Breast epithelium (tissue), 4 donors: Measurements from ENCODE around the gene COL6A1. TPM values are rescaled to one million over a fixed set of nuclear protein-coding genes. Genes with fewer than 3 reads are reported as not detected.

Experiments
- DNase-seq, 2 donors: peaks; one replicate each; pipeline ENCODE4 v3.0.0-alpha.2; 2019; ENCODE audit warnings: low spot score in 2 of 2
- H3K27ac ChIP-seq, 2 donors: fragments of 200-600 bp; sonication (generic) in 1 of 2; one replicate each; pipeline ENCODE4 v1.5.1; 2016 to 2019; ENCODE audit warnings: mild to moderate bottlenecking in 1 of 2
- H3K27me3 ChIP-seq, 2 donors: fragments of 200-600 bp; sonication (generic) in 1 of 2; one replicate each; pipeline versions ENCODE4 v1.5.1 to v1.6.0; 2017 to 2019; ENCODE audit warnings: control low read depth in 1 of 2, mild to moderate bottlenecking in 1 of 2
- H3K36me3 ChIP-seq: fragments of 200-600 bp; one replicate; pipeline ENCODE4 v1.5.1; 2019
- H3K4me1 ChIP-seq, 2 donors: fragments of 200-600 bp; sonication (generic); one replicate each; pipeline ENCODE4 v1.5.1; 2016 to 2019; ENCODE audit warnings: control low read depth in 1 of 2
- H3K4me3 ChIP-seq, 3 donors: fragments of 200-600 bp; sonication (generic); 1 replicate in 2 of 3; 2 replicates in 1 of 3; pipeline ENCODE4 v1.5.1; 2016 to 2019; ENCODE audit warnings: mild to moderate bottlenecking in 3 of 3, moderate library complexity in 2 of 3
- H3K9me3 ChIP-seq, 2 donors: fragments of 200-600 bp; sonication (generic) in 1 of 2; one replicate each; pipeline ENCODE4 v1.5.1; 2016 to 2019; ENCODE audit warnings: control low read depth in 1 of 2
- POLR2A ChIP-seq: fragments of 450-650 bp; IDR thresholded peaks from one replicate; pipeline ENCODE4 v1.6.1; 2016; ENCODE audit warnings: antibody characterized with exemption, mild to moderate bottlenecking, moderate library complexity
- POLR2AphosphoS5 ChIP-seq, 3 donors: sonication (generic); formaldehyde crosslinking; IDR thresholded peaks; one replicate each; pipeline ENCODE4 v1.6.1; 2017; ENCODE audit warnings: antibody characterized with exemption in 3 of 3
- intact Hi-C: fragments of 100-400 bp; cut with DNase I; formaldehyde crosslinking; loops from one replicate; pipeline ENCODE4 v1.15.1; 2023; ENCODE audit warnings: low total_unique reads
- total RNA-seq, 3 donors: library from RNA; depleted of rRNA; stranded (reverse); fragments of >200 nt; gene quantifications; one replicate each; pipeline ENCODE4 v1.1.0, GENCODE V29; 2016
- TF ChIP-seq, protein P1 (sequence below), 3 donors: fragments of 450-650 bp; IDR thresholded peaks; one replicate each; pipeline ENCODE4 v1.5.1; 2016 to 2017; ENCODE audit warnings: antibody characterized with exemption in 3 of 3, mild to moderate bottlenecking in 3 of 3, moderate library complexity in 3 of 3

The COL6A1 gene
- total RNA-seq, 3 donors from 2014 or later, result 137 to 527 (median 201) TPM

GRCh38 chr21:46048926-46049889 is 67.6 kb downstream of the COL6A1 start:
- TF ChIP-seq POLR2A, result no peak
- TF ChIP-seq POLR2AphosphoS5 (IDR thresholded peaks at IDR 0.05), result peak; percentile 84 to 99 (median 96)
- TF ChIP-seq, protein P1, sequence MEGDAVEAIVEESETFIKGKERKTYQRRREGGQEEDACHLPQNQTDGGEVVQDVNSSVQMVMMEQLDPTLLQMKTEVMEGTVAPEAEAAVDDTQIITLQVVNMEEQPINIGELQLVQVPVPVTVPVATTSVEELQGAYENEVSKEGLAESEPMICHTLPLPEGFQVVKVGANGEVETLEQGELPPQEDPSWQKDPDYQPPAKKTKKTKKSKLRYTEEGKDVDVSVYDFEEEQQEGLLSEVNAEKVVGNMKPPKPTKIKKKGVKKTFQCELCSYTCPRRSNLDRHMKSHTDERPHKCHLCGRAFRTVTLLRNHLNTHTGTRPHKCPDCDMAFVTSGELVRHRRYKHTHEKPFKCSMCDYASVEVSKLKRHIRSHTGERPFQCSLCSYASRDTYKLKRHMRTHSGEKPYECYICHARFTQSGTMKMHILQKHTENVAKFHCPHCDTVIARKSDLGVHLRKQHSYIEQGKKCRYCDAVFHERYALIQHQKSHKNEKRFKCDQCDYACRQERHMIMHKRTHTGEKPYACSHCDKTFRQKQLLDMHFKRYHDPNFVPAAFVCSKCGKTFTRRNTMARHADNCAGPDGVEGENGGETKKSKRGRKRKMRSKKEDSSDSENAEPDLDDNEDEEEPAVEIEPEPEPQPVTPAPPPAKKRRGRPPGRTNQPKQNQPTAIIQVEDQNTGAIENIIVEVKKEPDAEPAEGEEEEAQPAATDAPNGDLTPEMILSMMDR (IDR thresholded peaks at IDR 0.05), result no peak
- peaks cover 9 to 12% of the 10 kb centered on the region in 2 donors for H3K4me1 ChIP-seq
- no peaks in the 10 kb centered on the region for H3K36me3 ChIP-seq
- intact Hi-C loops, result no loop called here
- peak; percentile 69 to 87 for DNase-seq
- H3K27ac ChIP-seq, result peak overlapping the region; percentile 87 to 96
- peak overlapping the region in 1 of 3 donors; percentile 41 for H3K4me3 ChIP-seq
- H3K27me3 ChIP-seq, result peaks cover 0 to 2% of the 10 kb centered on the region in 2 donors
- no peaks in the 10 kb centered on the region for H3K9me3 ChIP-seq

GRCh38 chr21:46049890-46050667 is 68.5 kb downstream of the COL6A1 start:
- Histone ChIP-seq H3K27ac (peak overlapping the region; percentile 87 to 96), H3K36me3 (no peaks in the 10 kb centered on the region), H3K9me3 (no peaks in the 10 kb centered on the region), H3K27me3 (peaks cover 0 to 2% of the 10 kb centered on the region in 2 donors), H3K4me3 (peak overlapping the region in 1 of 3 donors; percentile 41), H3K4me1 (peaks cover 9 to 12% of the 10 kb centered on the region in 2 donors)
- TF ChIP-seq POLR2A, result no peak
- no peak for TF ChIP-seq POLR2AphosphoS5 (IDR thresholded peaks at IDR 0.05)
- TF ChIP-seq, protein P1 (IDR thresholded peaks at IDR 0.05), result no peak
- no peak for DNase-seq
- intact Hi-C loops, result no loop called here

- no peak overlapping the region for H3K4me3 ChIP-seq
- no peak for DNase-seq
- H3K4me1 ChIP-seq, result peaks cover 9 to 12% of the 10 kb centered on the region in 2 donors
- peak overlapping the region; percentile 87 to 96 for H3K27ac ChIP-seq
- intact Hi-C loops, result no loop called here
- no peaks in the 10 kb centered on the region for H3K36me3 ChIP-seq
- TF ChIP-seq POLR2A (no peak), POLR2AphosphoS5 (IDR thresholded peaks at IDR 0.05) (no peak)
- H3K9me3 ChIP-seq, result no peaks in the 10 kb centered on the region
- H3K27me3 ChIP-seq, result peaks cover 0 to 2% of the 10 kb centered on the region in 2 donors
These were observed 69.3 kb downstream of the COL6A1 start for GRCh38 chr21:46050668-46051378.

- intact Hi-C loops, result no loop called here
- Histone ChIP-seq H3K36me3 (no peaks in the 10 kb centered on the region), H3K27me3 (peaks cover 0 to 2% of the 10 kb centered on the region in 2 donors), H3K9me3 (no peaks in the 10 kb centered on the region), H3K4me3 (no peak overlapping the region), H3K27ac (peak overlapping the region; percentile 87 to 96), H3K4me1 (peaks cover 9 to 12% of the 10 kb centered on the region in 2 donors)
- no peak for DNase-seq
- TF ChIP-seq POLR2AphosphoS5 (IDR thresholded peaks at IDR 0.05) (no peak), POLR2A (no peak)
- TF ChIP-seq, protein P1 (IDR thresholded peaks at IDR 0.05), result no peak
These were observed 69.8 kb downstream of the COL6A1 start for GRCh38 chr21:46051379-46051770.
